H9 (cell line): Measurements from ENCODE around the gene SF1. TPM values are rescaled to one million over a fixed set of nuclear protein-coding genes. Genes with fewer than 3 reads are reported as not detected.

Experiments
- DNase-seq: peaks from one replicate; pipeline ENCODE4 v3.0.0-alpha.2; 2017
- H2AFZ ChIP-seq: one replicate; pipeline ENCODE4 v1.6.1; 2013; ENCODE audit warnings: mild to moderate bottlenecking, low read length, control low read depth, moderate library complexity
- H2AK5ac ChIP-seq: 2 replicates; pipeline ENCODE4 v1.6.1; 2013; ENCODE audit warnings: low read length, control low read depth, mixed read lengths; ENCODE audit not compliant: insufficient read length
- H2BK120ac ChIP-seq: one replicate; pipeline ENCODE4 v1.6.1; 2013; ENCODE audit warnings: low read depth, mild to moderate bottlenecking, low read length, control low read depth, inconsistent platforms; ENCODE audit not compliant: poor library complexity, severe bottlenecking
- H2BK12ac ChIP-seq: 2 replicates; pipeline ENCODE4 v1.6.1; 2013; ENCODE audit warnings: low read length, control low read depth, mixed read lengths, low read depth; ENCODE audit not compliant: insufficient read length
- H2BK15ac ChIP-seq: 2 replicates; pipeline ENCODE4 v1.6.1; 2013; ENCODE audit warnings: low read depth, low read length, control low read depth
- H2BK20ac ChIP-seq: one replicate; pipeline ENCODE4 v1.6.1; 2013; ENCODE audit warnings: low read depth, mild to moderate bottlenecking, low read length, control low read depth, inconsistent platforms; ENCODE audit not compliant: poor library complexity, severe bottlenecking
- H2BK5ac ChIP-seq: 2 replicates; pipeline ENCODE4 v1.6.1; 2013; ENCODE audit warnings: low read length, control low read depth, mixed read lengths; ENCODE audit not compliant: insufficient read length
- H3K14ac ChIP-seq: 2 replicates; pipeline ENCODE4 v1.6.1; 2013; ENCODE audit warnings: low read length, control low read depth; ENCODE audit not compliant: insufficient read depth
- H3K18ac ChIP-seq: 2 replicates; pipeline ENCODE4 v1.6.1; 2013; ENCODE audit warnings: low read depth, mild to moderate bottlenecking, mixed read lengths, low read length, control low read depth; ENCODE audit not compliant: insufficient read length
- H3K23ac ChIP-seq: 2 replicates; pipeline ENCODE4 v1.6.1; 2013; ENCODE audit warnings: low read length, control low read depth, mixed read lengths, low read depth; ENCODE audit not compliant: insufficient read length
- H3K23me2 ChIP-seq: 2 replicates; pipeline ENCODE4 v1.6.1; 2013; ENCODE audit warnings: low read depth, mild to moderate bottlenecking, mixed read lengths, low read length, control low read depth; ENCODE audit not compliant: insufficient read length, poor library complexity, severe bottlenecking
- H3K27ac ChIP-seq: 2 replicates; pipeline ENCODE4 v1.5.1; 2013; ENCODE audit warnings: low read length, control low read depth, mixed read lengths, low read depth; ENCODE audit not compliant: insufficient read length
- H3K27me3 ChIP-seq: 2 replicates; pipeline ENCODE4 v1.6.1; 2013; ENCODE audit warnings: low read length, control low read depth, inconsistent platforms; ENCODE audit not compliant: insufficient read depth
- H3K4ac ChIP-seq: 2 replicates; pipeline ENCODE4 v1.6.1; 2013; ENCODE audit warnings: low read depth, mild to moderate bottlenecking, control low read depth, inconsistent platforms, low read length, moderate library complexity
- H3K4me1 ChIP-seq: 2 replicates; pipeline ENCODE4 v1.6.1; 2013; ENCODE audit warnings: low read length, control low read depth, inconsistent platforms; ENCODE audit not compliant: insufficient read depth
- H3K4me2 ChIP-seq: 2 replicates; pipeline ENCODE4 v1.6.1; 2013; ENCODE audit warnings: low read length, control low read depth, mixed read lengths; ENCODE audit not compliant: insufficient read length, insufficient read depth
- H3K56ac ChIP-seq: 2 replicates; pipeline ENCODE4 v1.6.1; 2013; ENCODE audit warnings: low read depth, mild to moderate bottlenecking, mixed read lengths, low read length, control low read depth; ENCODE audit not compliant: insufficient read length
- H3K79me1 ChIP-seq: 2 replicates; pipeline ENCODE4 v1.6.1; 2013; ENCODE audit warnings: low read depth, mild to moderate bottlenecking, moderate library complexity, low read length, control low read depth, inconsistent platforms; ENCODE audit not compliant: insufficient read depth, poor library complexity, severe bottlenecking
- H3K79me2 ChIP-seq: 2 replicates; pipeline ENCODE4 v1.6.1; 2013; ENCODE audit warnings: low read length, control low read depth, inconsistent platforms; ENCODE audit not compliant: insufficient read depth
- H3K9ac ChIP-seq: 2 replicates; pipeline ENCODE4 v1.6.1; 2013; ENCODE audit warnings: low read length, control low read depth, mixed read lengths; ENCODE audit not compliant: insufficient read length; ENCODE audit errors: extremely low read depth
- H3K9me3 ChIP-seq: one replicate; pipeline ENCODE4 v1.6.1; 2013; ENCODE audit warnings: low read depth, low read length, inconsistent platforms; ENCODE audit not compliant: control insufficient read depth
- H3T11ph ChIP-seq: one replicate; pipeline ENCODE4 v1.6.1; 2013; ENCODE audit warnings: mild to moderate bottlenecking, low read length, control low read depth, inconsistent platforms
- H4K20me1 ChIP-seq: one replicate; pipeline ENCODE4 v1.6.1; 2013; ENCODE audit not compliant: control insufficient read depth, insufficient read length, insufficient read depth
- H4K5ac ChIP-seq: 2 replicates; pipeline ENCODE4 v1.6.1; 2013; ENCODE audit warnings: low read depth, mild to moderate bottlenecking, mixed read lengths, low read length, control low read depth; ENCODE audit not compliant: insufficient read length
- H4K8ac ChIP-seq: replicated peaks from 2 replicates; pipeline ENCODE4 v1.6.1; 2013; ENCODE audit warnings: low read length, control low read depth, mixed read lengths, low read depth; ENCODE audit not compliant: insufficient read length
- H4K91ac ChIP-seq: 2 replicates; pipeline ENCODE4 v1.6.1; 2013; ENCODE audit warnings: low read depth, mild to moderate bottlenecking, moderate library complexity, mixed read lengths, low read length, control low read depth; ENCODE audit not compliant: insufficient read length
- H3K27ac Mint-ChIP-seq, 3 experiments: 2 replicates in 2 of 3; 3 replicates in 1 of 3; pipeline ENCODE4 v1.8.0; 2020 to 2021; ENCODE audit warnings: mixed read lengths in 3 of 3, mild to moderate bottlenecking in 1 of 3, moderate library complexity in 1 of 3
- H3K27me3 Mint-ChIP-seq: 2 replicates; pipeline ENCODE4 v1.8.0; 2021; ENCODE audit warnings: low read depth, mild to moderate bottlenecking, moderate library complexity, mixed read lengths
- H3K36me3 Mint-ChIP-seq, 3 experiments: 2 replicates in 2 of 3; 3 replicates in 1 of 3; pipeline ENCODE4 v1.8.0; 2020 to 2021; ENCODE audit warnings: low read depth in 3 of 3, mixed read lengths in 3 of 3; ENCODE audit not compliant: insufficient read depth in 1 of 3
- H3K4me1 Mint-ChIP-seq, 2 experiments: 2 replicates each; pipeline ENCODE4 v1.8.0; 2020; ENCODE audit warnings: mixed read lengths in 2 of 2
- H3K4me3 Mint-ChIP-seq, 2 experiments: 2 replicates in 1 of 2; 3 replicates in 1 of 2; pipeline ENCODE4 v1.8.0; 2020 to 2021; ENCODE audit warnings: mild to moderate bottlenecking in 2 of 2, mixed read lengths in 2 of 2, moderate library complexity in 1 of 2
- H3K9me3 Mint-ChIP-seq, 2 experiments: 2 replicates in 1 of 2; 3 replicates in 1 of 2; pipeline ENCODE4 v1.8.0; 2020; ENCODE audit warnings: mild to moderate bottlenecking in 2 of 2, mixed read lengths in 2 of 2, moderate library complexity in 1 of 2
- CTCF ChIP-seq: fragments of 200-600 bp; sonication (generic); conservative IDR thresholded peaks from 3 replicates; pipeline ENCODE4 v1.8.0; 2021; ENCODE audit warnings: antibody characterized with exemption, mild to moderate bottlenecking
- WGBS: extraction: QIAGEN DNeasy Blood & Tissue Kit; methylation state at CpG from one replicate; pipeline ENCODE4 v1.1.7; 2013; ENCODE audit warnings: missing lambda C conversion rate, low lambda C conversion rate, mixed read lengths; ENCODE audit not compliant: insufficient read length; ENCODE audit errors: extremely low coverage; 5-methylcytosine and 5-hydroxymethylcytosine counted together
- total RNA-seq: library from RNA; stranded (reverse); gene quantifications from 2 replicates; pipeline ENCODE4 v1.2.1, GENCODE V29; 2021

SF1 gene
- total RNA-seq, 1 experiment from 2014 or later: 528 TPM

DNA sequence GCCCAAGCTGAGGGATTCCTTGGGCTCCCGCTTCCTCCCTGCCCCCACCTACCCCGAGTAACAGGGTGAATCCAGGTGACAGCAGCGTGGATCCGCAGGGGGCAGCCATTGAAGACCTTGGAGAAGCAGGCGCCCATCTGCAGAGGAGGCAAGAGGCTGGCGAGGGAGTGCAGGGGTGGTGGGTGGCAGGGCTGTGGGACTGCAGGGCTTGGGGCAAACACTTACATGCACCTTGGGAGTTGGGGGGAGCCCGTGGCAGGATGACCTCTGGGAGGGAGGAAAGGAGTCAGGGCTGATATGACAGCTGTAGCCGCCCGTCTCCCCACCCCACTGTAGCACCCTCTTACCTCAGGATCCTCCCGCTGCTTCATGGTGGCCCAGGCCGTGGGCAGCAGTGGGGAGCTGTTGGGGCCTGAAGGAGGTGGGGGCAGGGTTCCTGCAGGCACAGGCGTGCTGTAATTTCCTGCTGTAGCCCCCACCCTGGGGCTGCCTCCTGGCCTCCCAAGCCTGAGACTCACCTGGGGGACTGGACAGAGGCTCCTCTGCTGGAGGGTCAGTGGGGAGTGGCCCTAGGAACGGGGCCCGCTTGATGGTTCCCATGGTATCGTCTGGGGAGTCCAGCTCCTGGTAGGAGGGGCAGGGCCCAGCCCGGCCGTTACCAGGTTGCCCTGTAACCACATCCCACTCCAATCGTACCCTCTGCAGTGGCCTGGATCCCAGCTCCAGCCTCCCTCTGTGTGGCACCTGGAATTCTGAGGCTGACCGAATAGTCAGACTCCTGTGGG, 18.6 kb upstream of the SF1 start:
- H2AK5ac ChIP-seq: no peak overlapping the region
- no peak overlapping the region for H3K18ac ChIP-seq
- H3K9me3 ChIP-seq: no peaks in the 10 kb centered on the region
- H3K4me2 ChIP-seq: no peak overlapping the region
- no peaks in the 10 kb centered on the region for H3K27me3 ChIP-seq
- no peaks in the 10 kb centered on the region for H3K27me3 Mint-ChIP-seq
- H4K5ac ChIP-seq: no peak overlapping the region
- H3K27ac Mint-ChIP-seq: no peak overlapping the region
- H3K79me1 ChIP-seq: no peaks in the 10 kb centered on the region
- no peak overlapping the region for H4K8ac ChIP-seq
- 0 out of 4 replicates have a peak, but pooled peaks cover 0 to under 1% of the 10 kb centered on the region in 2 experiments for H3K4me1 Mint-ChIP-seq
- H2BK20ac ChIP-seq: no peak overlapping the region
- no peak overlapping the region for H3K23ac ChIP-seq
- no peak for TF ChIP-seq CTCF
- H3T11ph ChIP-seq: no peak overlapping the region
- no peak overlapping the region for H3K56ac ChIP-seq
- no CpG with 5 or more reads among the region's 19 CpGs for WGBS
- no peak overlapping the region for H3K14ac ChIP-seq
- no peak overlapping the region for H3K27ac ChIP-seq
- H3K9ac ChIP-seq: no peak overlapping the region
- H2BK5ac ChIP-seq: no peak overlapping the region
- no peaks in the 10 kb centered on the region for H3K79me2 ChIP-seq
- no peaks in the 10 kb centered on the region for H4K20me1 ChIP-seq
- H3K4ac ChIP-seq: no peak overlapping the region
- no peak overlapping the region for H2BK12ac ChIP-seq
- no peak for DNase-seq
- H3K36me3 Mint-ChIP-seq: peaks cover 0 to 14% (median 11%) of the 10 kb centered on the region in 3 experiments; a peak in 5 of 7 replicates
- H3K4me3 Mint-ChIP-seq: no peak overlapping the region; a peak in 1 of 5 replicates
- H2BK120ac ChIP-seq: no peak overlapping the region
- no peak overlapping the region for H2BK15ac ChIP-seq
- H3K4me1 ChIP-seq: no peaks in the 10 kb centered on the region
- H4K91ac ChIP-seq: no peak overlapping the region
- H2AFZ ChIP-seq: no peak overlapping the region
- no peaks in the 10 kb centered on the region for H3K9me3 Mint-ChIP-seq
- no peaks in the 10 kb centered on the region for H3K23me2 ChIP-seq
